GM12878 (cell line): ENCODE data around the gene SMARCC2. TPM values are rescaled to one million over a fixed set of nuclear protein-coding genes. Genes with fewer than 3 reads are reported as not detected.

Experiments
- ATF3 ChIP-seq: IDR thresholded peaks from 2 replicates; pipeline ENCODE4 v1.6.1; 2011; ENCODE audit warnings: low read depth, mild to moderate bottlenecking, low read length, moderate library complexity, borderline replicate concordance; ENCODE audit errors: extremely low read depth
- BCL3 ChIP-seq: IDR thresholded peaks from 2 replicates; pipeline ENCODE4 v1.6.1; 2011; ENCODE audit warnings: borderline replicate concordance, low read depth, mild to moderate bottlenecking, moderate library complexity, low read length; ENCODE audit not compliant: insufficient read depth, poor library complexity, severe bottlenecking
- BRCA1 ChIP-seq: IDR thresholded peaks from 2 replicates; pipeline ENCODE4 v1.6.1; 2011; ENCODE audit warnings: low read depth, low read length, improper control_type of control experiment
- CBX5 ChIP-seq: sonication (generic); IDR thresholded peaks from 2 replicates; pipeline ENCODE4 v1.6.1; 2016; ENCODE audit warnings: low read depth, moderate library complexity, mild to moderate bottlenecking, inconsistent platforms
- E4F1 ChIP-seq: fragments of 450-650 bp; IDR thresholded peaks from 2 replicates; pipeline ENCODE4 v1.6.1; 2018; ENCODE audit warnings: borderline replicate concordance, mild to moderate bottlenecking; ENCODE audit not compliant: partially characterized antibody
- FOS ChIP-seq: IDR thresholded peaks from 3 replicates; pipeline ENCODE4 v1.6.1; 2011; ENCODE audit warnings: borderline replicate concordance; ENCODE audit not compliant: insufficient read length; ENCODE audit errors: extremely low read depth
- IKZF2 ChIP-seq, 2 experiments: fragments of 450-650 bp; IDR thresholded peaks; 2 replicates each; pipeline ENCODE4 v1.6.1; 2017; ENCODE audit warnings: mild to moderate bottlenecking in 2 of 2, moderate library complexity in 2 of 2
- NR2C1 ChIP-seq: fragments of 450-650 bp; IDR thresholded peaks from 2 replicates; pipeline ENCODE4 v1.6.1; 2017; ENCODE audit warnings: antibody characterized with exemption, mild to moderate bottlenecking, moderate library complexity
- SUZ12 ChIP-seq: fragments of 200-600 bp; sonication (generic); IDR thresholded peaks from one replicate; pipeline ENCODE4 v1.6.1; 2018; ENCODE audit warnings: antibody characterized with exemption, mild to moderate bottlenecking; ENCODE audit not compliant: unreplicated experiment
- ZNF207 ChIP-seq: fragments of 450-650 bp; IDR thresholded peaks from 2 replicates; pipeline ENCODE4 v1.6.1; 2014; ENCODE audit warnings: antibody characterized with exemption, mild to moderate bottlenecking, borderline replicate concordance
- ZNF622 ChIP-seq: fragments of 450-650 bp; IDR thresholded peaks from 2 replicates; pipeline ENCODE4 v1.6.1; 2017; ENCODE audit warnings: mild to moderate bottlenecking, inconsistent platforms
- ZSCAN29 ChIP-seq: fragments of 450-650 bp; IDR thresholded peaks from 2 replicates; pipeline ENCODE4 v1.6.1; 2017; ENCODE audit warnings: mild to moderate bottlenecking, moderate library complexity
- polyA plus RNA-seq, 11 experiments: library from polyadenylated mRNA; depleted of rRNA in 4 of 11; unstranded in 6 of 11; stranded (reverse) in 5 of 11; fragments of >200 nt; fragmentation: Nextera tagmentation in 4 of 11; fragmentation: Illumina TruSeq in 1 of 11; extraction: Ambion mirVana in 4 of 11; extraction: Trizol in 1 of 11; gene quantifications; 1 replicate in 1 of 11; 2 replicates in 10 of 11; pipeline versions ENCODE4 v1.2.1 to v1.2.3, GENCODE V29; 2011 to 2016; ENCODE audit warnings: inconsistent platforms in 2 of 11, missing spikeins in 2 of 11, low read depth in 1 of 11
- total RNA-seq, 4 experiments: library from RNA; depleted of rRNA in 3 of 4; stranded (reverse); fragments of >200 nt in 3 of 4; fragmentation: Illumina TruSeq in 1 of 4; extraction: Trizol in 1 of 4; gene quantifications; 2 replicates each; pipeline versions ENCODE4 v1.2.1 to v1.2.3, GENCODE V29; 2013 to 2021

The SMARCC2 gene
- total and polyA plus RNA-seq, 10 of the 15 experiments (the other 5 are each of a cell fraction or from before 2014, with no cell fraction given): 13.6 to 71.2 (median 42.3) TPM

GRCh38 chr12:56119361-56119796, 69.9 kb downstream of the SMARCC2 start (continued):
- TF ChIP-seq E4F1 (no peak), CBX5 (no peak), ZSCAN29 (no peak), FOS (no peak), NR2C1 (no peak), SUZ12 (no peak), IKZF2 (IDR thresholded peaks at IDR 0.05) (peak; percentile 7 to 52; a peak in 3 of 4 replicates), ATF3 (peak; percentile 46; the same call in 1 of the 2 replicates), ZNF622 (no peak), BCL3 (no peak), BRCA1 (no peak), ZNF207 (no peak; the same call in 1 of the 2 replicates)
